Measurements from ENCODE around the gene FOXK1. TPM values are rescaled to one million over a fixed set of nuclear protein-coding genes. Genes with fewer than 3 reads are reported as not detected.

Gene FOXK1
- total and polyA plus RNA-seq, 9 of the 15 experiments (the other 6 are each of a cell fraction or from before 2014, with no cell fraction given) = 0.32 to 45.5 (median 8.1) TPM

DNA sequence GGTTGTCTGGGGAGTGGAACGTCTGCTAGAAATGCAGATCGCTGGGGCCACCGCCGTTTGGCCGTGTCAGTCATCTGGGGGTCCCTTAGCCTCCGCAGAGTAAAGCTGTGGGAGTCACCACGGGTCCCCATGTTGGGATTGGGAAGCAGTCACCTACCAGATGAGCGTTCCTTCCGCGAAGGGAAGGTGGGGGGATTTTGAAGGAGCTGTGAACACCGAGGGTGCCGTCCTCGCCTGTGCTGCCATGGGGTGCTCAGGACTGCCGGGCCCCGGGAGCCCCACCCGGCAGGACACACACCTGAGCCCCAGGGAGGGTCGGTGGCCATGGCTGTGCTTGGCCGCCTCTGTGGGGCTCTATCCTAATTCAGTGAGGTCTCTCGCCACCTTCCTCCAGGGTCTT, 47.2 kb downstream of the FOXK1 start:
- intact Hi-C loops (cut with micrococcal nuclease) (no loop called here), in situ Hi-C loops (cut with MboI) (no loop called here)
- CTCF ChIA-PET (ENCODE audit: low intra/inter-chr PET ratio) = no interaction called here
- Histone ChIP-seq H3K9ac (ENCODE audit: insufficient read depth in 1 of 2, low read depth in 2 of 2, low read length in 2 of 2) (0 out of 4 replicates have a peak overlapping the region, but pooled peaks of 1 of the 2 experiments have one; percentile 35), H3K9me3 (replicated peaks; ENCODE audit: control insufficient read depth, insufficient read depth, low read depth, low read length) (no peaks in the 10 kb centered on the region), H3K27ac (ENCODE audit: extremely low read depth, low read depth, low read length) (no peak overlapping the region), H3K36me3 (ENCODE audit: control insufficient read depth, insufficient read depth, low read length) (peaks cover 23% of the 10 kb centered on the region; the same call in 2 of the 3 replicates), H3K79me2 (ENCODE audit: control insufficient read depth, insufficient read depth, low read length) (peaks cover 71% of the 10 kb centered on the region), H3K4me1 (replicated peaks in 1 of 2; ENCODE audit: control insufficient read depth in 2 of 2, insufficient read depth in 2 of 2, low read length in 2 of 2) (peaks cover 0 to 40% of the 10 kb centered on the region in 2 experiments; a peak in 3 of 5 replicates), H3K4me2 (ENCODE audit: insufficient read depth, low read length) (no peak overlapping the region), H3K9me1 (ENCODE audit: control insufficient read depth, insufficient read depth, low read length) (no peaks in the 10 kb centered on the region), H3K27me3 (ENCODE audit: control insufficient read depth in 2 of 2, insufficient read depth in 2 of 2, low read length in 2 of 2) (no peaks in the 10 kb centered on the region), H2AFZ (ENCODE audit: low read depth, low read length) (no peak overlapping the region), H3K4me3 (no peak overlapping the region), H4K20me1 (replicated peaks; ENCODE audit: control insufficient read depth, insufficient read depth, low read length) (peaks cover 27% of the 10 kb centered on the region; the same call in 1 of the 2 replicates)
- 87% methylated on average over 19 of the region's 19 CpGs for WGBS (ENCODE audit: insufficient coverage, low coverage, missing lambda C conversion rate)
- no TSS peak for BruUV-seq (replicated peaks)
- POLR2A ChIA-PET = interaction anchor here (1.0 to 1.1 kb wide), 2 partner anchors 10 to 16 kb away, joined by 3 read pairs; no protein-coding TSS in a partner anchor
- FAIRE-seq = no peak
- DNase-seq (ENCODE audit: extremely low read depth in 1 of 4, low spot score in 3 of 4) = no peak
- TF ChIP-seq MYNN (IDR thresholded peaks at IDR 0.05) (no peak), MYNN (CRISPR knock-in tag; IDR thresholded peaks at IDR 0.05) (no peak), POLR2G (IDR thresholded peaks at IDR 0.05; ENCODE audit: low read depth, low read length) (0 out of 2 replicates have a peak, but pooled peaks have one; percentile 25)
- no peak for ATAC-seq

DNA sequence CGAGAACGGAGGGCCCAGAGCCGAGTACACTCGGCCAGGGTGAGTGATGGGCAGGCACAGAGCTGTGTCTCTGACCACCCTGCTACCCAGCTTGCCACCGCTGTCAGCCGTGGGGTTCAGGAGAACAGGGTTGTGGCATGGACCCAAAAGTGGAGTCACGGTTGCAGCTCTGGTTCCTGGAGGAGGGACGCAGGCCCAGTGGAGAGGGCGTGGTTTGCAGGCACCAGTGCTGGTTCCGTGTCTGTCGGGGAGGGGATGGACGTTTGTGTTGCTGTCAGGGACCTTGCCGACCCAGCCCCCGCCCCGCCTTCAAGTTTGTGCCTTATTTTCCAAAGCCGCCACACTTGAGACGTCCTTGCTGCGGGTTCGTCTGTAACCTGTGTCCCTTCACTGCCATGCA, 48.2 kb downstream of the FOXK1 start:
- peaks cover 25% of the 10 kb centered on the region; the same call in 1 of the 2 replicates for H4K20me1 ChIP-seq (replicated peaks; ENCODE audit: control insufficient read depth, insufficient read depth, low read length)
- CTCF ChIA-PET (ENCODE audit: low intra/inter-chr PET ratio) = no interaction called here
- no peaks in the 10 kb centered on the region for H3K27me3 ChIP-seq (ENCODE audit: control insufficient read depth in 2 of 2, insufficient read depth in 2 of 2, low read length in 2 of 2)
- peaks cover 72% of the 10 kb centered on the region for H3K79me2 ChIP-seq (ENCODE audit: control insufficient read depth, insufficient read depth, low read length)
- H3K4me1 ChIP-seq (replicated peaks in 1 of 2; ENCODE audit: control insufficient read depth in 2 of 2, insufficient read depth in 2 of 2, low read length in 2 of 2) = peaks cover 0 to 30% of the 10 kb centered on the region in 2 experiments; a peak in 3 of 5 replicates
- H3K4me2 ChIP-seq (ENCODE audit: insufficient read depth, low read length) = no peak overlapping the region
- in situ Hi-C loops (cut with MboI) (no loop called here), intact Hi-C loops (cut with micrococcal nuclease) (no loop called here)
- POLR2A ChIA-PET = interaction anchor here (1.1 to 1.2 kb wide), 2 partner anchors 8 to 15 kb away, joined by 3 to 5 read pairs; no protein-coding TSS in a partner anchor
- DNase-seq (ENCODE audit: extremely low read depth in 1 of 4, low spot score in 3 of 4) (no peak), FAIRE-seq (no peak), ATAC-seq (no peak)
- 88% methylated on average over 15 of the region's 19 CpGs for WGBS (ENCODE audit: insufficient coverage, low coverage, missing lambda C conversion rate)
- peaks cover 23% of the 10 kb centered on the region; the same call in 2 of the 3 replicates for H3K36me3 ChIP-seq (ENCODE audit: control insufficient read depth, insufficient read depth, low read length)
- no peak overlapping the region for H3K4me3 ChIP-seq
- H3K9ac ChIP-seq (ENCODE audit: insufficient read depth in 1 of 2, low read depth in 2 of 2, low read length in 2 of 2) = peak overlapping the region in 1 of 2 experiments; percentile 60; a peak in 2 of 4 replicates
- H3K9me1 ChIP-seq (ENCODE audit: control insufficient read depth, insufficient read depth, low read length) = no peaks in the 10 kb centered on the region
- no peaks in the 10 kb centered on the region for H3K9me3 ChIP-seq (replicated peaks; ENCODE audit: control insufficient read depth, insufficient read depth, low read depth, low read length)
- BruUV-seq (replicated peaks) = no TSS peak
- H3K27ac ChIP-seq (ENCODE audit: extremely low read depth, low read depth, low read length) = no peak overlapping the region
- no peak overlapping the region for H2AFZ ChIP-seq (ENCODE audit: low read depth, low read length)
- TF ChIP-seq RBM22 (IDR thresholded peaks at IDR 0.05; ENCODE audit: low read depth, low read length, poor library complexity, severe bottlenecking) (peak; percentile 30), CHD4 (IDR thresholded peaks at IDR 0.05; ENCODE audit: insufficient read depth, insufficient replicate concordance, low read depth, low read length, poor library complexity, severe bottlenecking) (no peak), LEF1 (IDR thresholded peaks at IDR 0.05) (no peak)

All from K562 (cell line).